ENCODE results near the gene ADAMTS9. TPM values are rescaled to one million over a fixed set of nuclear protein-coding genes. Genes with fewer than 3 reads are reported as not detected.

Gene ADAMTS9
- total RNA-seq, 2 donors from 2014 or later: 16.1 to 38.0 TPM

DNA sequence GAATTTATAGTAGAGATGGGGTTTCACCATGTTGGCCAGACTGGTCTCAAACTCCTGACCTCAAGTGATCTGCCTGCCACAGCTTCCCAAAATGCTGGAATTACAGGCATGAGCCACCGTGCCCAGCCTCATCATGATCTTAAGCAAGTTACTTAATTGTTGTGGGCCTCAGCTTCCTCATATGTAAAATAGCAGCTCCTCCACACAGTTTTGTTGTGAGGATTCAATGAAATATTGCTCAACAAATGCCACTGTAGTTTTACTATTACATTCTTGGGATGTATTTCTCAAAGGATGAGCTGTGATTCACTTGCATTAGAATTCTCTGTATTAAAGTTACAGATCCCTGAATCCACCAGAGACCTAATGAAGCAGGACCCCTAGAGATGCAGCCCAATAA lies 168.8 kb downstream of the ADAMTS9 start:
- WGBS, 2 experiments (ENCODE audit: insufficient coverage in 1 of 2, insufficient read length in 1 of 2): 83 to 90% methylated on average over 1 of the region's 1 CpG
- DNase-seq: no peak
- Histone ChIP-seq H3K9ac (ENCODE audit: extremely low read depth, low read length, poor library complexity, severe bottlenecking) (no peak overlapping the region), H3K27me3 (ENCODE audit: control insufficient read depth, insufficient read depth, low read length, poor library complexity, severe bottlenecking) (no peaks in the 10 kb centered on the region), H3K9me3 (ENCODE audit: control insufficient read depth, low read length) (peaks cover 29% of the 10 kb centered on the region), H3K36me3 (ENCODE audit: control insufficient read depth, insufficient read depth, low read length) (no peaks in the 10 kb centered on the region), H3K4me1 (ENCODE audit: control insufficient read depth, insufficient read depth, low read length) (no peaks in the 10 kb centered on the region), H3K4me3 (ENCODE audit: low read length) (no peak overlapping the region), H3K27ac (ENCODE audit: low read depth, low read length) (no peak overlapping the region)
- Mint-ChIP-seq H3K36me3 (ENCODE audit: low read depth) (peaks cover 9% of the 10 kb centered on the region), H3K9me3 (peaks cover 17% of the 10 kb centered on the region), H3K4me3 (no peak overlapping the region), H3K4me1 (no peaks in the 10 kb centered on the region), H3K27me3 (ENCODE audit: insufficient read depth) (no peaks in the 10 kb centered on the region), H3K27ac (no peak overlapping the region)
- TF ChIP-seq, protein P1, sequence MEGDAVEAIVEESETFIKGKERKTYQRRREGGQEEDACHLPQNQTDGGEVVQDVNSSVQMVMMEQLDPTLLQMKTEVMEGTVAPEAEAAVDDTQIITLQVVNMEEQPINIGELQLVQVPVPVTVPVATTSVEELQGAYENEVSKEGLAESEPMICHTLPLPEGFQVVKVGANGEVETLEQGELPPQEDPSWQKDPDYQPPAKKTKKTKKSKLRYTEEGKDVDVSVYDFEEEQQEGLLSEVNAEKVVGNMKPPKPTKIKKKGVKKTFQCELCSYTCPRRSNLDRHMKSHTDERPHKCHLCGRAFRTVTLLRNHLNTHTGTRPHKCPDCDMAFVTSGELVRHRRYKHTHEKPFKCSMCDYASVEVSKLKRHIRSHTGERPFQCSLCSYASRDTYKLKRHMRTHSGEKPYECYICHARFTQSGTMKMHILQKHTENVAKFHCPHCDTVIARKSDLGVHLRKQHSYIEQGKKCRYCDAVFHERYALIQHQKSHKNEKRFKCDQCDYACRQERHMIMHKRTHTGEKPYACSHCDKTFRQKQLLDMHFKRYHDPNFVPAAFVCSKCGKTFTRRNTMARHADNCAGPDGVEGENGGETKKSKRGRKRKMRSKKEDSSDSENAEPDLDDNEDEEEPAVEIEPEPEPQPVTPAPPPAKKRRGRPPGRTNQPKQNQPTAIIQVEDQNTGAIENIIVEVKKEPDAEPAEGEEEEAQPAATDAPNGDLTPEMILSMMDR (conservative IDR thresholded peaks at IDR 0.05): no peak

DNA sequence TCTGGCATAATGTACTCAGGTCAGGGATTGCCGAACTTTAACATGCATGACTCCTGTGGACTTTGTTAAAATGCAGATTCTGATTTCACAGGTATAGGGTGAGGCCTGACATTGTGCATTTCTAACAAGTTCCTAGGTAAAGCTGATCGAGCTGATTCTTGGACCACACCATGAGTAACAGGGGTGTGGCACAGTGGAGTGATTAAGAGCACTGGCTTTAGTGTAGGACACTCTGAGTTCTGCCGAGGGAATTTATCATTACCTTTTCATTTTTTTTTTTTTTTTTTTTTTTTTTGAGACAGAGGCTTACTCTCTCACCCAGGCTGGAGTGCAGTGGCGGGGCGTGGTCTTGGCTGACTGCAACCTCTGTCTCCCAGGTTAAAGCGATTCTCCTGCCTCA lies 169.3 kb downstream of the ADAMTS9 start:
- H3K27me3 ChIP-seq (ENCODE audit: control insufficient read depth, insufficient read depth, low read length, poor library complexity, severe bottlenecking): no peaks in the 10 kb centered on the region
- Mint-ChIP-seq H3K27ac (no peak overlapping the region), H3K4me3 (no peak overlapping the region), H3K4me1 (no peaks in the 10 kb centered on the region), H3K9me3 (peaks cover 14% of the 10 kb centered on the region), H3K36me3 (ENCODE audit: low read depth) (peaks cover 8% of the 10 kb centered on the region), H3K27me3 (ENCODE audit: insufficient read depth) (no peaks in the 10 kb centered on the region)
- peaks cover 24% of the 10 kb centered on the region for H3K9me3 ChIP-seq (ENCODE audit: control insufficient read depth, low read length)
- TF ChIP-seq, protein P1 (conservative IDR thresholded peaks at IDR 0.05): no peak
- no peak for DNase-seq
- no peak overlapping the region for H3K27ac ChIP-seq (ENCODE audit: low read depth, low read length)
- H3K36me3 ChIP-seq (ENCODE audit: control insufficient read depth, insufficient read depth, low read length): no peaks in the 10 kb centered on the region
- H3K9ac ChIP-seq (ENCODE audit: extremely low read depth, low read length, poor library complexity, severe bottlenecking): no peak overlapping the region
- 90 to 100% methylated on average over 3 to 6 of the region's 6 CpGs for WGBS, 2 experiments (ENCODE audit: insufficient coverage in 1 of 2, insufficient read length in 1 of 2)
- no peaks in the 10 kb centered on the region for H3K4me1 ChIP-seq (ENCODE audit: control insufficient read depth, insufficient read depth, low read length)
- no peak overlapping the region for H3K4me3 ChIP-seq (ENCODE audit: low read length)

DNA sequence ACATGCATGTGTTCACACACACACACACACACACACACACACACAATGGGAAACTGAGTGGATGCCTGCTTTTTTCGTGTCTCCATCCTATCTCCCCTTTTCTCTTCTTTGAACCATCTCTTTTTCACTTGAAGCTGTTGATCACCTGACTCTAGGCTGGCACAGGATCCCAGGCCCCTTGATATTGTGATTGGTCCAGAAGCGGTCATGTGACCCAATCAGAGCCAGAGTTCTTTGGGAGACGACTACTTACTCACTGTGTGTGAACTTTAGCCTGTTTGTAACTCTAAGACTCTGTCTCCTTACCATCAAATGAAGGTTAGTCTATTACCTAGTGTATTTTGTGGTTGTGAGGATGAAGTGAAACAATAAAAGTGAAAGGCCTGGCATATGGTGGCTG lies 172.9 kb downstream of the ADAMTS9 start:
- H3K27ac ChIP-seq (ENCODE audit: low read depth, low read length): no peak overlapping the region
- Mint-ChIP-seq H3K27me3 (ENCODE audit: insufficient read depth) (no peaks in the 10 kb centered on the region), H3K9me3 (no peaks in the 10 kb centered on the region), H3K27ac (no peak overlapping the region), H3K4me3 (no peak overlapping the region), H3K4me1 (no peaks in the 10 kb centered on the region), H3K36me3 (ENCODE audit: low read depth) (no peaks in the 10 kb centered on the region)
- TF ChIP-seq, protein P1 (conservative IDR thresholded peaks at IDR 0.05): no peak
- no peaks in the 10 kb centered on the region for H3K36me3 ChIP-seq (ENCODE audit: control insufficient read depth, insufficient read depth, low read length)
- no peak for DNase-seq
- no peaks in the 10 kb centered on the region for H3K27me3 ChIP-seq (ENCODE audit: control insufficient read depth, insufficient read depth, low read length, poor library complexity, severe bottlenecking)
- no peak overlapping the region for H3K9ac ChIP-seq (ENCODE audit: extremely low read depth, low read length, poor library complexity, severe bottlenecking)
- H3K9me3 ChIP-seq (ENCODE audit: control insufficient read depth, low read length): no peaks in the 10 kb centered on the region
- no peaks in the 10 kb centered on the region for H3K4me1 ChIP-seq (ENCODE audit: control insufficient read depth, insufficient read depth, low read length)
- no peak overlapping the region for H3K4me3 ChIP-seq (ENCODE audit: low read length)
- WGBS, 2 experiments (ENCODE audit: insufficient coverage in 1 of 2, insufficient read length in 1 of 2): 89 to 100% methylated on average over 2 to 3 of the region's 3 CpGs

Data from endodermal cell (in vitro differentiated cells).